Neuronal stem cell (in vitro differentiated cells): Measurements from ENCODE around the gene KCNG4.

Source experiments
- DNase-seq: peaks from one replicate; pipeline ENCODE4 v3.0.0-alpha.2; 2013; ENCODE audit warnings: low spot score
- H2AFZ ChIP-seq: one replicate; pipeline ENCODE4 v1.6.1; 2013; ENCODE audit warnings: mild to moderate bottlenecking, low read length, inconsistent platforms
- H2AK5ac ChIP-seq: 2 replicates; pipeline ENCODE4 v1.6.1; 2013; ENCODE audit warnings: low read depth, mild to moderate bottlenecking, inconsistent platforms, low read length, moderate library complexity, mixed read lengths
- H2BK120ac ChIP-seq: 2 replicates; pipeline ENCODE4 v1.6.1; 2013; ENCODE audit warnings: low read depth, mild to moderate bottlenecking, inconsistent platforms, low read length, moderate library complexity, mixed read lengths
- H2BK12ac ChIP-seq: one replicate; pipeline ENCODE4 v1.6.1; 2013; ENCODE audit warnings: low read length, inconsistent platforms
- H2BK15ac ChIP-seq: 2 replicates; pipeline ENCODE4 v1.6.1; 2013; ENCODE audit warnings: mild to moderate bottlenecking, low read length, inconsistent platforms, mixed read lengths
- H2BK5ac ChIP-seq: one replicate; pipeline ENCODE4 v1.6.1; 2013; ENCODE audit warnings: inconsistent platforms, mild to moderate bottlenecking, low read length, moderate library complexity
- H3K14ac ChIP-seq: one replicate; pipeline ENCODE4 v1.6.1; 2013; ENCODE audit warnings: low read length, inconsistent platforms
- H3K18ac ChIP-seq: 2 replicates; pipeline ENCODE4 v1.6.1; 2013; ENCODE audit warnings: low read length, inconsistent platforms
- H3K23ac ChIP-seq: 2 replicates; pipeline ENCODE4 v1.6.1; 2013; ENCODE audit warnings: low read depth, mild to moderate bottlenecking, mixed read lengths, low read length, inconsistent platforms; ENCODE audit not compliant: poor library complexity
- H3K27ac ChIP-seq: replicated peaks from 3 replicates; pipeline ENCODE4 v1.5.1; 2013; ENCODE audit warnings: low read length, inconsistent platforms
- H3K27me3 ChIP-seq, 3 experiments: 2 replicates each; pipeline ENCODE4 v1.6.1; 2013; ENCODE audit warnings: low read length in 3 of 3, mild to moderate bottlenecking in 2 of 3, inconsistent platforms in 1 of 3, low read depth in 1 of 3, mixed read lengths in 1 of 3, moderate library complexity in 1 of 3; ENCODE audit not compliant: control insufficient read depth in 3 of 3, insufficient read depth in 3 of 3
- H3K36me3 ChIP-seq, 2 donors: replicated peaks in 1 of 2; 2 replicates each; pipeline ENCODE4 v1.6.1; 2013; ENCODE audit warnings: low read length in 2 of 2; ENCODE audit not compliant: control insufficient read depth in 2 of 2, insufficient read depth in 2 of 2
- H3K4ac ChIP-seq: 2 replicates; pipeline ENCODE4 v1.6.1; 2013; ENCODE audit warnings: inconsistent platforms, mild to moderate bottlenecking, low read length, moderate library complexity
- H3K4me1 ChIP-seq, 2 donors: 1 replicate in 1 of 2; 2 replicates in 1 of 2; pipeline ENCODE4 v1.6.1; 2013; ENCODE audit warnings: low read length in 2 of 2, low read depth in 1 of 2; ENCODE audit not compliant: control insufficient read depth in 2 of 2, insufficient read depth in 1 of 2
- H3K4me2 ChIP-seq: one replicate; pipeline ENCODE4 v1.6.1; 2013; ENCODE audit warnings: mild to moderate bottlenecking, low read length, inconsistent platforms; ENCODE audit not compliant: insufficient read depth, poor library complexity, severe bottlenecking
- H3K4me3 ChIP-seq, 2 donors: 2 replicates each; pipeline ENCODE4 v1.5.1; 2013; ENCODE audit warnings: low read length in 2 of 2, mild to moderate bottlenecking in 2 of 2, inconsistent platforms in 1 of 2, moderate library complexity in 1 of 2
- H3K79me1 ChIP-seq: one replicate; pipeline ENCODE4 v1.6.1; 2013; ENCODE audit warnings: low read depth, mild to moderate bottlenecking, inconsistent platforms, low read length, moderate library complexity
- H3K9ac ChIP-seq: one replicate; pipeline ENCODE4 v1.6.1; 2013; ENCODE audit warnings: mild to moderate bottlenecking, low read depth, low read length, inconsistent platforms; ENCODE audit not compliant: poor library complexity
- H3K9me3 ChIP-seq, 2 donors: replicated peaks in 1 of 2; 2 replicates each; pipeline versions ENCODE3 to v1.6.1; 2013; ENCODE audit warnings: low read length in 2 of 2, mild to moderate bottlenecking in 2 of 2, inconsistent platforms in 1 of 2, low read depth in 1 of 2, mixed read lengths in 1 of 2, moderate library complexity in 1 of 2; ENCODE audit not compliant: control insufficient read depth in 2 of 2, insufficient read depth in 1 of 2
- H4K8ac ChIP-seq: one replicate; pipeline ENCODE4 v1.6.1; 2013; ENCODE audit warnings: low read depth, mild to moderate bottlenecking, inconsistent platforms, low read length, moderate library complexity
- H4K91ac ChIP-seq: one replicate; pipeline ENCODE4 v1.6.1; 2013; ENCODE audit warnings: low read length, low read depth, mild to moderate bottlenecking, inconsistent platforms; ENCODE audit not compliant: poor library complexity
- WGBS, 2 donors: extraction: QIAGEN DNeasy Blood & Tissue Kit; methylation state at CpG; one replicate each; pipeline ENCODE4 v1.1.7; 2013; ENCODE audit warnings: missing lambda C conversion rate in 2 of 2, mixed read lengths in 1 of 2; ENCODE audit not compliant: insufficient read length in 2 of 2, insufficient replicate concordance in 1 of 2; ENCODE audit errors: extremely low coverage in 2 of 2; 5-methylcytosine and 5-hydroxymethylcytosine counted together

The KCNG4 gene

DNA sequence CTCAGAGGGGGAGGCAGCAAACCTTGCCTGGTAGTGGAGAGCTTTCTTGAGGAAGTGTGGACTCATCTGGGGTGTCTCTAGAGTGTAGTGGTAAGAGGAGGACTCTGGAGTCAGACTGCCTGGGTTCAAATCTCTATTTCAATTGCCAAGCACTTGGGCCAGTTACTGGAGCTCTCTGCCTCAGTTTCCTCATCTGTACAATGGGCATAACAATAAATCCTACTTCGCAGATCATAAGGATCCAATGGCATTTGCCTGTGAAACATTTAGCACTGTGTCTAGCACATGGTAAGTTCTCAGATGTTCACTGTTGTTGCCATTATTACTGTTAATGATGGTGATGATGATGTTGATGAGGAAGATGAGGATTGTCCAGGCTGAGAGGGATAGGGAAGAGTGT lies 31.2 kb upstream of the KCNG4 start:
- Histone ChIP-seq H3K18ac (no peak overlapping the region), H3K9ac (no peak overlapping the region), H2BK12ac (no peak overlapping the region), H3K14ac (no peak overlapping the region), H3K27me3 (no peaks in the 10 kb centered on the region), H2AFZ (no peak overlapping the region), H4K8ac (no peak overlapping the region), H3K4me3 (no peak overlapping the region), H3K4me2 (no peak overlapping the region), H3K4me1 (peaks cover 2% of the 10 kb centered on the region in 2 donors), H3K36me3 (no peaks in the 10 kb centered on the region), H3K4ac (no peak overlapping the region), H3K79me1 (no peaks in the 10 kb centered on the region), H2AK5ac (no peak overlapping the region), H2BK5ac (no peak overlapping the region), H3K9me3 (no peaks in the 10 kb centered on the region), H3K23ac (no peak overlapping the region), H4K91ac (no peak overlapping the region), H2BK15ac (no peak overlapping the region), H3K27ac (no peak overlapping the region), H2BK120ac (no peak overlapping the region)
- WGBS, 2 donors, result no CpG with 5 or more reads among the region's 1 CpG
- no peak for DNase-seq

DNA sequence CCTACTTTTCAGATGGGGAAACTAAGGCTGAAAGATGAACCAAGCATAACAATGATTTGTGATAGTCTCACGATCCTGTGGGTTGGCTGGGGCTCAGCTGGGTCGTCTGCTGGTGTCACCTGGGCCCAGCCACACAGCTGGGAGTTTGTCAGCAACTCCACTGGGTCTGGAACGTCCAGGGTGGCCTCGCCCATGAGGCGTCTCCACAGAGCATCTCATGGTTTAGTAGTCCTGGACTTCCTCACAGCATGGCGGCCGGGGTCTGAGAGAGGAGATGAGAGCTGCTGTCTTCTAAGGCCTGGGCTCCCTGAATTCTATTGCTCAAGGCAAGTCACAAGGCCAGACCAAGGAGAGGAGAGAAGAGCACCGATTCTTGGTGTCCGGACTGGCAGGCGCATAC lies 30.7 kb upstream of the KCNG4 start:
- H3K14ac ChIP-seq, result no peak overlapping the region
- no peaks in the 10 kb centered on the region for H3K36me3 ChIP-seq
- no peak overlapping the region for H3K4me2 ChIP-seq
- no peaks in the 10 kb centered on the region for H3K27me3 ChIP-seq
- no peak overlapping the region for H3K4ac ChIP-seq
- no peak overlapping the region for H2BK12ac ChIP-seq
- no peak overlapping the region for H3K27ac ChIP-seq
- no peak overlapping the region for H3K9ac ChIP-seq
- H4K8ac ChIP-seq, result no peak overlapping the region
- H4K91ac ChIP-seq, result no peak overlapping the region
- no peaks in the 10 kb centered on the region for H3K9me3 ChIP-seq
- no peak overlapping the region for H3K23ac ChIP-seq
- no peak overlapping the region for H3K4me3 ChIP-seq
- H2BK5ac ChIP-seq, result no peak overlapping the region
- H3K79me1 ChIP-seq, result no peaks in the 10 kb centered on the region
- no peak overlapping the region for H2BK15ac ChIP-seq
- H3K4me1 ChIP-seq, result peaks cover 2% of the 10 kb centered on the region in 2 donors
- DNase-seq, result no peak
- no peak overlapping the region for H2AFZ ChIP-seq
- WGBS, 2 donors, result no CpG with 5 or more reads among the region's 10 CpGs
- H2BK120ac ChIP-seq, result no peak overlapping the region
- no peak overlapping the region for H3K18ac ChIP-seq
- H2AK5ac ChIP-seq, result no peak overlapping the region

DNA sequence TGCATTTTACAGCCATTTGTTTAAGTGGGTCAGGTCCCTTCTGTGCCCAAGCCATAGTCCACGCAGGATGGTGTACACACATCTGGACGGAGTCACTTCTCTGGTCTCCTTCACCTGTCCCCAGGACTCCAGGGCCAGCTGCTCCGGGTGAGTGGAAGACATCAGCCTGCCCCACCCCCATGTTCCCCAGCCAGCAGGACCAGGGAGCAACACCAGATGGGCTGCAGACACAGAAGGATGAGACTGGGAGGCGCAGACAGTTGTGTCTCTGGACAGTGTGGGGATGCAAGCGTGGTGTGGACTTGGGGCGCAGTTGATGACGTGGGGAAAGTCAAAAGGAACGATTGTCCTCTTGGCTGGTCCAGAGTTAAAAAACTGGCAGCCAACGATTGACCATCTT lies 30.3 kb upstream of the KCNG4 start:
- no peak overlapping the region for H4K91ac ChIP-seq
- WGBS, 2 donors, result no CpG with 5 or more reads among the region's 9 CpGs
- H3K18ac ChIP-seq, result no peak overlapping the region
- H3K79me1 ChIP-seq, result no peaks in the 10 kb centered on the region
- no peak overlapping the region for H2AFZ ChIP-seq
- no peak overlapping the region for H3K4me2 ChIP-seq
- H3K4me3 ChIP-seq, result no peak overlapping the region
- DNase-seq, result no peak
- no peaks in the 10 kb centered on the region for H3K9me3 ChIP-seq
- H3K9ac ChIP-seq, result no peak overlapping the region
- no peak overlapping the region for H3K23ac ChIP-seq
- H3K27ac ChIP-seq, result no peak overlapping the region
- H3K4me1 ChIP-seq, result peaks cover 2% of the 10 kb centered on the region in 2 donors
- H3K27me3 ChIP-seq, result no peaks in the 10 kb centered on the region
- H3K4ac ChIP-seq, result no peak overlapping the region
- no peaks in the 10 kb centered on the region for H3K36me3 ChIP-seq
- H2BK5ac ChIP-seq, result no peak overlapping the region
- H2BK120ac ChIP-seq, result no peak overlapping the region
- no peak overlapping the region for H2BK12ac ChIP-seq
- H2BK15ac ChIP-seq, result no peak overlapping the region
- H2AK5ac ChIP-seq, result no peak overlapping the region
- H3K14ac ChIP-seq, result no peak overlapping the region
- H4K8ac ChIP-seq, result no peak overlapping the region

DNA sequence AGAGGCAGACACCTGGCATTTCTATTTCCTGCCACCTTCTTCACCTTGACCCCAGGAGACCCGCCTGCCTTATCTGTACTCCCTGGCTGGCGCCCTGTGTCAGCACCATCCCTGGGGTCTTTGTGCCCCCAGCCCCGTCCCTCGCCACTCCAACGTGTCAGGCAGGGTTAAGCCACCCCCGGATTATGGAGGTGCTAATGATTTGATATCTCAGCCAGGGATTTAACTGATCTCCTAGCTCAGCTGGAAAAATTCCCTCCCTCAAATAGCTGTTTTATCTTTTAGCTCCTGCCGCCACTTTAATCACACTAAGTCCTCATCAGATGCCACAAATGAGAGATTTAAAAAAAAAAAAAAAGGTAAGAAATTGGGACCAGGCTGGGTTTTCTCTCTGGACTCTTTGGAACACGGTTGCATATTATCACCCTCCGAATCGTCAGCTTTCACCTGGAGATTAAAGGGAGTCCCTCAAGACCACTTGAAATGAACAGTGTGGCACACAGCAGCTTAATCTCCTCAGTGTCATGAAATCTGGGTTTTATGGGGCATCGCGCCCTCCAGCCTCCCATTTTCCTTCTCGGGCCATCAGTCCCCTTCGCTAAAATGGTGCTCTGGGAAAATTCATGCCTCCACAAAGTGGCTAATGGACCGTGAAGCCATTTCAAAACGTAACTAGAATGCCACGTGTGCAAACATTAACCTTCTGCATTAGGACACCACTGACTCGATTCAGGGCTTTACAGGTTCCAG lies 28.7 kb upstream of the KCNG4 start:
- H3K4me1 ChIP-seq, result peaks cover 2% of the 10 kb centered on the region in 2 donors
- no peak overlapping the region for H3K4me2 ChIP-seq
- H2BK15ac ChIP-seq, result no peak overlapping the region
- no peak overlapping the region for H3K14ac ChIP-seq
- no peaks in the 10 kb centered on the region for H3K9me3 ChIP-seq
- no peak overlapping the region for H3K9ac ChIP-seq
- no peak for DNase-seq
- peak overlapping the region; percentile 65 for H2BK12ac ChIP-seq
- H3K18ac ChIP-seq, result no peak overlapping the region
- no peak overlapping the region for H4K8ac ChIP-seq
- H3K27ac ChIP-seq, result no peak overlapping the region
- H3K23ac ChIP-seq, result no peak overlapping the region
- H3K4ac ChIP-seq, result no peak overlapping the region
- no peak overlapping the region for H2AK5ac ChIP-seq
- H3K79me1 ChIP-seq, result no peaks in the 10 kb centered on the region
- H3K4me3 ChIP-seq, result no peak overlapping the region
- H2AFZ ChIP-seq, result peak overlapping the region; percentile 56
- no peak overlapping the region for H4K91ac ChIP-seq
- no peak overlapping the region for H2BK120ac ChIP-seq
- no peak overlapping the region for H2BK5ac ChIP-seq
- WGBS, 2 donors, result no CpG with 5 or more reads among the region's 18 CpGs
- no peaks in the 10 kb centered on the region for H3K36me3 ChIP-seq
- H3K27me3 ChIP-seq, result no peaks in the 10 kb centered on the region
